Activated B cell treated with CpG ODN at 0.5 μM for 24 hours (primary cell): ENCODE measurements around the gene ABI3. TPM values are rescaled to one million over a fixed set of nuclear protein-coding genes. Genes with fewer than 3 reads are reported as not detected.

ENCODE experiments used
- ATAC-seq: fragments of 200-7000 bp; cut with Tn5 transposase; one replicate; pipeline ENCODE4 v1.10.0; 2021; ENCODE audit warnings: low read depth, mild to moderate bottlenecking, moderate library complexity
- CTCF ChIA-PET: fragments of 350-600 bp; sonication (Branson Sonifier 250); formaldehyde crosslinking; loops from one replicate; lab custom pipeline; 2021; ENCODE audit warnings: antibody characterized with exemption; lab: Charles Lee
- POLR2A ChIA-PET: fragments of 350-600 bp; sonication (Branson Sonifier 250); formaldehyde crosslinking; loops from one replicate; lab custom pipeline; 2021; ENCODE audit warnings: antibody characterized with exemption; lab: Charles Lee
- DNase-seq: peaks from one replicate; pipeline ENCODE4 v3.0.0; 2022
- H3K27ac Mint-ChIP-seq: one replicate; pipeline ENCODE4 v1.8.0; 2020; ENCODE audit warnings: mixed read lengths
- H3K27me3 Mint-ChIP-seq: one replicate; pipeline ENCODE4 v1.8.0; 2021; ENCODE audit warnings: mixed read lengths
- H3K36me3 Mint-ChIP-seq: one replicate; pipeline ENCODE4 v1.8.0; 2021; ENCODE audit warnings: low read depth, mixed read lengths
- H3K4me1 Mint-ChIP-seq: one replicate; pipeline ENCODE4 v1.8.0; 2021; ENCODE audit warnings: mixed read lengths
- H3K4me3 Mint-ChIP-seq: one replicate; pipeline ENCODE4 v1.8.0; 2020; ENCODE audit warnings: mild to moderate bottlenecking, mixed read lengths
- H3K9me3 Mint-ChIP-seq: one replicate; pipeline ENCODE4 v1.8.0; 2020; ENCODE audit warnings: mixed read lengths
- CTCF ChIP-seq: fragments of 200-600 bp; IDR thresholded peaks from one replicate; pipeline ENCODE4 v1.8.0; 2022; ENCODE audit warnings: antibody characterized with exemption, mild to moderate bottlenecking
- intact Hi-C: fragments of 100-400 bp; cut with micrococcal nuclease; formaldehyde crosslinking; loops from one replicate; pipeline ENCODE4 v1.15.1; 2024
- total RNA-seq: library from RNA; stranded (reverse); gene quantifications from 2 replicates; pipeline ENCODE4 v1.2.3, GENCODE V29; 2022

ABI3 gene
- total RNA-seq, 1 donor from 2014 or later: 9.7 TPM

GRCh38 chr17:49242813-49243212 lies 32.3 kb downstream of the ABI3 start:
- Mint-ChIP-seq H3K27ac (no peak overlapping the region), H3K4me3 (no peak overlapping the region), H3K36me3 (no peaks in the 10 kb centered on the region), H3K9me3 (no peaks in the 10 kb centered on the region), H3K4me1 (no peaks in the 10 kb centered on the region), H3K27me3 (peaks cover 14% of the 10 kb centered on the region)
- intact Hi-C loops: no loop called here
- no peak for ATAC-seq
- POLR2A ChIA-PET: no interaction called here
- no peak for DNase-seq
- CTCF ChIA-PET: no interaction called here
- no peak for TF ChIP-seq CTCF

- ChIA-PET CTCF (no interaction called here), POLR2A (interaction anchor here (0.6 kb wide), 1 partner anchor 34 kb away, joined by 3 read pairs; the partner anchor contains the start of genes ABI3 and GNGT2)
- no peak for TF ChIP-seq CTCF
- ATAC-seq (no peak), DNase-seq (no peak)
- intact Hi-C loops: no loop called here
- no peaks in the 10 kb centered on the region for H3K36me3 Mint-ChIP-seq
- no peak overlapping the region for H3K27ac Mint-ChIP-seq
- H3K27me3 Mint-ChIP-seq: peaks cover 21% of the 10 kb centered on the region
- no peaks in the 10 kb centered on the region for H3K9me3 Mint-ChIP-seq
- no peaks in the 10 kb centered on the region for H3K4me1 Mint-ChIP-seq
- no peak overlapping the region for H3K4me3 Mint-ChIP-seq
Observed at GRCh38 chr17:49244839-49245238, 34.3 kb downstream of the ABI3 start.

GRCh38 chr17:49247944-49248343 lies 37.4 kb downstream of the ABI3 start:
- no peak overlapping the region for H3K27ac Mint-ChIP-seq
- TF ChIP-seq CTCF: no peak
- ChIA-PET POLR2A (no interaction called here), CTCF (interaction anchor here (1.3 kb wide), 1 partner anchor 67 kb away, joined by 3 read pairs; no protein-coding TSS in a partner anchor)
- ATAC-seq (no peak), DNase-seq (no peak)
- H3K4me3 Mint-ChIP-seq: no peak overlapping the region
- H3K36me3 Mint-ChIP-seq: no peaks in the 10 kb centered on the region
- no peaks in the 10 kb centered on the region for H3K4me1 Mint-ChIP-seq
- H3K27me3 Mint-ChIP-seq: peaks cover 29% of the 10 kb centered on the region
- H3K9me3 Mint-ChIP-seq: no peaks in the 10 kb centered on the region
- intact Hi-C loops: no loop called here

- CTCF ChIA-PET: interaction anchor here (1.3 kb wide), 1 partner anchor 69 kb away, joined by 3 read pairs; no protein-coding TSS in a partner anchor
- no peaks in the 10 kb centered on the region for H3K4me1 Mint-ChIP-seq
Observed at GRCh38 chr17:49249292-49249794, 38.8 kb downstream of the ABI3 start.

More at GRCh38 chr17:49249292-49249794, 38.8 kb downstream of the ABI3 start:
- intact Hi-C loops: no loop called here
- no peak for TF ChIP-seq CTCF
- H3K4me3 Mint-ChIP-seq: no peak overlapping the region
- DNase-seq (no peak), ATAC-seq (no peak)
- H3K9me3 Mint-ChIP-seq: no peaks in the 10 kb centered on the region
- peaks cover 29% of the 10 kb centered on the region for H3K27me3 Mint-ChIP-seq
- H3K36me3 Mint-ChIP-seq: no peaks in the 10 kb centered on the region
- H3K27ac Mint-ChIP-seq: no peak overlapping the region
- POLR2A ChIA-PET: no interaction called here
